ENCODE measurements around the gene ACVR1.

DNA sequence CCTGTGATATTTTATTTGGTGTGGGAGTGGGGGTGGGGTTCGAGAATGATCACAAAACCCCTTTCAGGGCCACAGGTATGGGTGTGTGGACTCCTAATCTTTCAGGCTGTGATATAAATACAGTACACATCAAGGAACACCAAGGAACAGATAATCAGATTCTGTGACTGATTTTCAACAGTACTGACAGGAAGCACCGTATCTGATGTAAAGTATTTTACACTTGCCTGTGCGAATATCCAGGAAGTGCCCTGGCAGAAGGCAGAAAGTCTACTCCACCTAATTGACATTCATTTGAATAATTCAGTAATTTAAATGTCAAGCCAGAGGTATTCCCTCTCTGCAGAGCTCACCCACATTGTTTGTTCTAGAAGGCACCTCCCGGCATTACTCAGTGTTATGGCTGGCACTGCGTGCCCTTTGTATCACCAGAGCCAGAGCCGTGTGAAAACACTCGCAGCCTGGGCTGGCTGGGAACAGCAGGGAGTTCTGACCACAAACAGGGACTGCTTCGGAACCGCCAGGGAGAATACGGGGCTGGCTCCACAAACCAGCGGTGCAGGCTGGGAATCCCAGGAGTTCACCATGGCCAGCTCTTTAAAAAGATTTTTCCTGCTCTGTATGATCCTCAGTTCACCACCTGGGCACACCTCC is 91.8 kb downstream of the ACVR1 start:
- TF ChIP-seq EP300 (IDR thresholded peaks at IDR 0.05; ENCODE audit: borderline replicate concordance in 1 of 2, low read depth in 1 of 2, low read length in 1 of 2) (no peak), RFX5 (IDR thresholded peaks at IDR 0.05; ENCODE audit: low read length) (no peak), NRF1 (IDR thresholded peaks at IDR 0.05; ENCODE audit: low read depth, low read length) (no peak), CTCF (IDR thresholded peaks at IDR 0.05) (no peak), POLR2AphosphoS5 (IDR thresholded peaks at IDR 0.05; ENCODE audit: low read depth, low read length) (no peak), FOXJ3 (CRISPR knock-in tag; IDR thresholded peaks at IDR 0.05) (no peak), JUND (IDR thresholded peaks at IDR 0.05) (no peak), SMC3 (IDR thresholded peaks at IDR 0.05; ENCODE audit: low read depth, low read length) (no peak), EZH2phosphoT487 (IDR thresholded peaks at IDR 0.05; ENCODE audit: borderline replicate concordance, low read depth) (no peak), RAD21 (IDR thresholded peaks at IDR 0.05; ENCODE audit: low read length) (no peak)

All from SK-N-SH (cell line).